Liver (tissue), 9 donors: ENCODE results near the gene TAL1. TPM values are rescaled to one million over a fixed set of nuclear protein-coding genes. Genes with fewer than 3 reads are reported as not detected.

ENCODE experiments used
- DNase-seq: peaks from one replicate; pipeline ENCODE4 v3.0.0-alpha.2; 2017; ENCODE audit warnings: low spot score
- H3K27ac ChIP-seq, 2 donors: one replicate each; pipeline ENCODE4 v1.7.0; 2013; ENCODE audit warnings: inconsistent platforms in 2 of 2, low read length in 2 of 2, control low read depth in 1 of 2, low read depth in 1 of 2, mild to moderate bottlenecking in 1 of 2
- H3K27me3 ChIP-seq, 4 donors: one replicate each; pipeline versions ENCODE4 v1.6.1 to v1.7.0; 2013; ENCODE audit warnings: low read length in 3 of 4, inconsistent platforms in 1 of 4, mild to moderate bottlenecking in 1 of 4, moderate library complexity in 1 of 4; ENCODE audit not compliant: control insufficient read depth in 4 of 4, insufficient read depth in 4 of 4
- H3K36me3 ChIP-seq, 4 donors: one replicate each; pipeline versions ENCODE4 v1.6.1 to v1.7.0; 2013; ENCODE audit warnings: low read length in 3 of 4, mild to moderate bottlenecking in 3 of 4, low read depth in 1 of 4, moderate library complexity in 1 of 4; ENCODE audit not compliant: control insufficient read depth in 4 of 4, insufficient read depth in 3 of 4
- H3K4me1 ChIP-seq, 4 donors: one replicate each; pipeline versions ENCODE4 v1.6.1 to v1.7.0; 2013; ENCODE audit warnings: low read length in 3 of 4, mild to moderate bottlenecking in 3 of 4, moderate library complexity in 1 of 4; ENCODE audit not compliant: control insufficient read depth in 4 of 4, insufficient read depth in 4 of 4
- H3K4me3 ChIP-seq, 3 donors: one replicate each; pipeline versions ENCODE4 v1.6.1 to v1.7.0; 2013; ENCODE audit warnings: low read length in 3 of 3, control low read depth in 1 of 3, low read depth in 1 of 3, mild to moderate bottlenecking in 1 of 3
- H3K9ac ChIP-seq, 2 donors: one replicate each; pipeline ENCODE4 v1.7.0; 2013; ENCODE audit warnings: low read length in 2 of 2, mild to moderate bottlenecking in 2 of 2, moderate library complexity in 2 of 2, control low read depth in 1 of 2, low read depth in 1 of 2
- H3K9me3 ChIP-seq, 4 donors: one replicate each; pipeline versions ENCODE4 v1.6.1 to v1.7.0; 2013; ENCODE audit warnings: low read length in 3 of 4; ENCODE audit not compliant: control insufficient read depth in 4 of 4
- EGR1 ChIP-seq, 2 donors: IDR thresholded peaks; 2 replicates each; pipeline ENCODE4 v1.6.1; 2016 to 2018; ENCODE audit warnings: antibody characterized with exemption in 2 of 2, low read depth in 2 of 2
- FOXA1 ChIP-seq: IDR thresholded peaks from 2 replicates; pipeline ENCODE4 v1.6.1; 2016; ENCODE audit warnings: antibody characterized with exemption
- FOXA2 ChIP-seq: IDR thresholded peaks from 2 replicates; pipeline ENCODE4 v1.6.1; 2016; ENCODE audit warnings: antibody characterized with exemption
- GABPA ChIP-seq, 2 donors: IDR thresholded peaks in 1 of 2; conservative IDR thresholded peaks in 1 of 2; 2 replicates each; pipeline ENCODE4 v1.6.1; 2016; ENCODE audit warnings: antibody characterized with exemption in 2 of 2, mild to moderate bottlenecking in 1 of 2, moderate library complexity in 1 of 2
- HNF4A ChIP-seq, 2 donors: conservative IDR thresholded peaks; 2 replicates each; pipeline ENCODE4 v1.6.1; 2016; ENCODE audit warnings: antibody characterized with exemption in 2 of 2, mild to moderate bottlenecking in 2 of 2
- HNF4G ChIP-seq: IDR thresholded peaks from 2 replicates; pipeline ENCODE4 v1.6.1; 2016; ENCODE audit warnings: antibody characterized with exemption
- JUND ChIP-seq, 2 donors: IDR thresholded peaks; 2 replicates each; pipeline ENCODE4 v1.6.1; 2016; ENCODE audit warnings: antibody characterized with exemption in 2 of 2
- NR2F2 ChIP-seq: IDR thresholded peaks from 2 replicates; pipeline ENCODE4 v1.6.1; 2016; ENCODE audit warnings: antibody characterized with exemption
- RAD21 ChIP-seq, 2 donors: IDR thresholded peaks; 2 replicates each; pipeline ENCODE4 v1.6.1; 2016; ENCODE audit warnings: antibody characterized with exemption in 2 of 2, mild to moderate bottlenecking in 2 of 2
- REST ChIP-seq: IDR thresholded peaks from 2 replicates; pipeline ENCODE4 v1.6.1; 2016; ENCODE audit warnings: antibody characterized with exemption, mild to moderate bottlenecking
- RXRA ChIP-seq, 2 donors: IDR thresholded peaks; 2 replicates each; pipeline ENCODE4 v1.6.1; 2017 to 2018; ENCODE audit warnings: antibody characterized with exemption in 2 of 2, mild to moderate bottlenecking in 1 of 2
- SP1 ChIP-seq: IDR thresholded peaks from 2 replicates; pipeline ENCODE4 v1.6.1; 2018; ENCODE audit warnings: antibody characterized with exemption, mild to moderate bottlenecking
- TAF1 ChIP-seq: conservative IDR thresholded peaks from 2 replicates; pipeline ENCODE4 v1.6.1; 2016; ENCODE audit warnings: antibody characterized with exemption, mild to moderate bottlenecking
- YY1 ChIP-seq: IDR thresholded peaks from 2 replicates; pipeline ENCODE4 v1.6.1; 2016; ENCODE audit warnings: antibody characterized with exemption, mild to moderate bottlenecking
- ZBTB33 ChIP-seq: IDR thresholded peaks from 2 replicates; pipeline ENCODE4 v1.6.1; 2016; ENCODE audit warnings: antibody characterized with exemption
- WGBS: extraction: QIAGEN DNeasy Blood & Tissue Kit; methylation state at CpG from one replicate; pipeline ENCODE4 v1.1.7; 2013; 5-methylcytosine and 5-hydroxymethylcytosine counted together
- polyA plus RNA-seq, 2 donors: library from polyadenylated mRNA; stranded (reverse) in 1 of 2; unstranded in 1 of 2; fragments of 200-250 nt in 1 of 2; fragments of >200 nt in 1 of 2; fragmentation: Nextera tagmentation in 1 of 2; extraction: Ambion mirVana in 1 of 2; gene quantifications; one replicate each; pipeline versions ENCODE4 v1.2.1 to v1.2.3, GENCODE V29; 2013 to 2015
- total RNA-seq, 2 donors: library from RNA; depleted of rRNA; stranded (reverse); fragments of >200 nt; gene quantifications; one replicate each; pipeline ENCODE4 v1.2.3, GENCODE V29; 2014
- TF ChIP-seq, protein P1 (sequence below): IDR thresholded peaks from 2 replicates; pipeline ENCODE4 v1.6.1; 2016; ENCODE audit warnings: antibody characterized with exemption
- TF ChIP-seq, protein P2 (sequence below): IDR thresholded peaks from 2 replicates; pipeline ENCODE4 v1.6.1; 2016; ENCODE audit warnings: antibody characterized with exemption
- TF ChIP-seq, protein P3 (sequence below): fragments of 150-350 bp; IDR thresholded peaks from 2 replicates; pipeline ENCODE4 v1.5.1; 2017; ENCODE audit warnings: improper control_type of control experiment, low read depth, low read length; ENCODE audit not compliant: missing input control
- donor health status: healthy.
- donor health status: healthy.
- donor health status: healthy.
- donor health status: healthy.
- donor health status: healthy.

The TAL1 gene
- total and polyA plus RNA-seq, 4 donors: 0.79 to 184 (median 2.3) TPM

DNA sequence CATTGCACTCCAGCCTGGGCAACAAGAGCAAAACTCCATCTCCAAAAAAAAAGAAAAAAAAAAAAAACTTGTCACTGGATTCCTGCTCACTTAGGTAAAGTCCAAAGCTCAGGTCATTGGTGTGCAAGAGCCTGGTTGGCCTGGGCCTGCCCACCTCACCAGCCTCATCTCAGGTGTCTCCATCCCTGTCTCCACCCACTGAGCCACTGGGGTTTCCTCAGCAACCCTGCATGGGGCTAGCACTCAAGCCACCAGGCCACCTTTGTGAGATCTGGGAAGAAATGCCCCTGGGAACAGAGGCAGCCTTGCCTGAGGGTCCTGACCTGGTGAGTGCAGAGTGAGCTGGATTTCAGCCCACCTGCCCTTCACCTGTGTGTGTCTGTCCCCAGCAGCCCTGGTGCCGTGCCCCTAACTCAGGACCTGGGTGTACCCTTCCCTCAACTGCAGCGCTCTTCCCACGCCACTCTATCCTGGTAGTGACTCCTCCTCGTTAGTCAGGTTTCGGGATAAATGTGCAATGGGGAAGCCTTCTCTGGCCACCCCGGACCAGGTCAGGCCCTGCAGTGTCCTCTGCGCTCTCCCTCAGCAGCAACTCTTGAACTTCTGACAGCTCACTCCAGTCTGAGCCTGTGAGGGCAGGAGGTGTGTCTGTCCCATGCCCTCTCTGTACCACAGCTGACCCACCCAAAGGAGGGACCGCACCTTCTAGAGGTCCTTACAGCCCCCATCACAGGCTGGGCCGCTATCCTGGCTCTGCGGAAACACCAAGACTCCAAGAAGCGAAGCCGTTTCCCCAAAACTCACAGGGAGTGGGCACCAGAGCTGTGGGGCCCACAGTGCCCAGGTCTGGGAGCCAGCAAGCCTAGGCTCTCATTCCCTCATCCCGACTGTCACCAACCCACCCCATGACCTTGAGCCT is 45.5 kb downstream of the TAL1 start:
- Histone ChIP-seq H3K4me1 (peaks cover 0 to 3% (median 0%) of the 10 kb centered on the region in 4 donors), H3K27ac (no peak overlapping the region), H3K9ac (no peak overlapping the region), H3K36me3 (no peaks in the 10 kb centered on the region), H3K9me3 (no peaks in the 10 kb centered on the region), H3K4me3 (no peak overlapping the region), H3K27me3 (no peaks in the 10 kb centered on the region)
- DNase-seq: no peak
- 96% methylated on average over 13 of the region's 13 CpGs for whole genome bisulfite sequencing
- TF ChIP-seq RXRA (IDR thresholded peaks at IDR 0.05): no peak
- TF ChIP-seq, protein P1, sequence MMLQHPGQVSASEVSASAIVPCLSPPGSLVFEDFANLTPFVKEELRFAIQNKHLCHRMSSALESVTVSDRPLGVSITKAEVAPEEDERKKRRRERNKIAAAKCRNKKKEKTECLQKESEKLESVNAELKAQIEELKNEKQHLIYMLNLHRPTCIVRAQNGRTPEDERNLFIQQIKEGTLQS: no peak
- TF ChIP-seq, protein P2, sequence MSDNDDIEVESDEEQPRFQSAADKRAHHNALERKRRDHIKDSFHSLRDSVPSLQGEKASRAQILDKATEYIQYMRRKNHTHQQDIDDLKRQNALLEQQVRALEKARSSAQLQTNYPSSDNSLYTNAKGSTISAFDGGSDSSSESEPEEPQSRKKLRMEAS: no peak
- TF ChIP-seq FOXA2: no peak
- TF ChIP-seq, protein P3, sequence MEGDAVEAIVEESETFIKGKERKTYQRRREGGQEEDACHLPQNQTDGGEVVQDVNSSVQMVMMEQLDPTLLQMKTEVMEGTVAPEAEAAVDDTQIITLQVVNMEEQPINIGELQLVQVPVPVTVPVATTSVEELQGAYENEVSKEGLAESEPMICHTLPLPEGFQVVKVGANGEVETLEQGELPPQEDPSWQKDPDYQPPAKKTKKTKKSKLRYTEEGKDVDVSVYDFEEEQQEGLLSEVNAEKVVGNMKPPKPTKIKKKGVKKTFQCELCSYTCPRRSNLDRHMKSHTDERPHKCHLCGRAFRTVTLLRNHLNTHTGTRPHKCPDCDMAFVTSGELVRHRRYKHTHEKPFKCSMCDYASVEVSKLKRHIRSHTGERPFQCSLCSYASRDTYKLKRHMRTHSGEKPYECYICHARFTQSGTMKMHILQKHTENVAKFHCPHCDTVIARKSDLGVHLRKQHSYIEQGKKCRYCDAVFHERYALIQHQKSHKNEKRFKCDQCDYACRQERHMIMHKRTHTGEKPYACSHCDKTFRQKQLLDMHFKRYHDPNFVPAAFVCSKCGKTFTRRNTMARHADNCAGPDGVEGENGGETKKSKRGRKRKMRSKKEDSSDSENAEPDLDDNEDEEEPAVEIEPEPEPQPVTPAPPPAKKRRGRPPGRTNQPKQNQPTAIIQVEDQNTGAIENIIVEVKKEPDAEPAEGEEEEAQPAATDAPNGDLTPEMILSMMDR: no peak
- no peak for TF ChIP-seq GABPA (IDR thresholded peaks at IDR 0.05 in 1 of 2, conservative IDR thresholded peaks at IDR 0.05 in 1 of 2)
- TF ChIP-seq FOXA1: no peak
- no peak for TF ChIP-seq REST
- TF ChIP-seq ZBTB33: no peak
- no peak for TF ChIP-seq YY1
- TF ChIP-seq JUND (IDR thresholded peaks at IDR 0.05): no peak
- TF ChIP-seq NR2F2: no peak
- no peak for TF ChIP-seq SP1
- no peak for TF ChIP-seq RAD21 (IDR thresholded peaks at IDR 0.05)
- no peak for TF ChIP-seq HNF4G
- TF ChIP-seq TAF1: no peak
- TF ChIP-seq EGR1 (IDR thresholded peaks at IDR 0.05; ENCODE audit: low read depth in 2 of 2): no peak
- no peak for TF ChIP-seq HNF4A (conservative IDR thresholded peaks at IDR 0.05)
